OCI-LY7 (cell line): ENCODE measurements around the gene RXRA. TPM values are rescaled to one million over a fixed set of nuclear protein-coding genes. Genes with fewer than 3 reads are reported as not detected.

Experiments
- BruUV-seq: library from RNA; stranded (reverse); fragments of 400-500 nt; replicated peaks from 2 replicates; lab custom pipeline; 2021; lab: Mats Ljungman, UMichigan
- CTCF ChIA-PET: fragments of 300-600 bp; sonication (Branson Sonifier 250); formaldehyde crosslinking; loops from one replicate; lab custom pipeline; 2022; ENCODE audit warnings: antibody characterized with exemption; ENCODE audit not compliant: unreplicated experiment; lab: Charles Lee
- POLR2A ChIA-PET: fragments of 300-600 bp; sonication (Branson Sonifier 250); formaldehyde crosslinking; loops from one replicate; lab custom pipeline; 2022; ENCODE audit warnings: antibody characterized with exemption; lab: Charles Lee
- DNase-seq: peaks from one replicate; pipeline ENCODE4 v3.0.0-alpha.2; 2015; ENCODE audit warnings: low spot score
- H2AFZ ChIP-seq: fragments of 200-600 bp; sonication (generic), shearing (Covaris generic); 2 replicates; pipeline ENCODE4 v1.6.1; 2014; ENCODE audit warnings: mild to moderate bottlenecking, antibody characterized with exemption, low read length, moderate library complexity
- H3K27ac ChIP-seq: fragments of 200-600 bp; sonication (generic); 2 replicates; pipeline ENCODE4 v1.5.1; 2014; ENCODE audit warnings: mixed run types, low read depth, mild to moderate bottlenecking, moderate library complexity, low read length, inconsistent platforms; ENCODE audit not compliant: poor library complexity, severe bottlenecking
- H3K36me3 ChIP-seq: fragments of 200-600 bp; sonication (generic); 2 replicates; pipeline ENCODE4 v1.6.1; 2014; ENCODE audit warnings: mild to moderate bottlenecking, antibody characterized with exemption, low read length, moderate library complexity, mixed read lengths; ENCODE audit not compliant: insufficient read depth
- H3K4me1 ChIP-seq: fragments of 200-600 bp; sonication (generic); 2 replicates; pipeline ENCODE4 v1.5.1; 2014; ENCODE audit warnings: mild to moderate bottlenecking, low read length; ENCODE audit not compliant: insufficient read depth, poor library complexity, severe bottlenecking
- H3K4me2 ChIP-seq: fragments of 200-600 bp; sonication (generic); 2 replicates; pipeline ENCODE4 v1.6.1; 2014; ENCODE audit warnings: mild to moderate bottlenecking, low read length
- H3K4me3 ChIP-seq: fragments of 200-600 bp; sonication (generic); 2 replicates; pipeline ENCODE4 v1.5.1; 2014; ENCODE audit warnings: mild to moderate bottlenecking, low read depth, low read length; ENCODE audit not compliant: poor library complexity, severe bottlenecking
- H3K79me2 ChIP-seq: fragments of 200-600 bp; sonication (generic); 2 replicates; pipeline ENCODE4 v1.6.1; 2016; ENCODE audit warnings: low read depth, mild to moderate bottlenecking, low read length, moderate library complexity, mixed read lengths; ENCODE audit not compliant: insufficient read depth
- H3K9me2 ChIP-seq: fragments of 200-600 bp; sonication (generic); 2 replicates; pipeline ENCODE4 v1.6.1; 2016; ENCODE audit warnings: mild to moderate bottlenecking, low read length, mixed read lengths; ENCODE audit not compliant: insufficient read depth
- H3K9me3 ChIP-seq: fragments of 200-600 bp; sonication (generic); 2 replicates; pipeline ENCODE4 v1.6.1; 2014; ENCODE audit warnings: mild to moderate bottlenecking, mixed run types, low read length, mixed read lengths
- H4K20me1 ChIP-seq: fragments of 200-600 bp; sonication (generic); 2 replicates; pipeline ENCODE4 v1.6.1; 2014; ENCODE audit warnings: mild to moderate bottlenecking, antibody characterized with exemption, low read length, moderate library complexity, mixed read lengths; ENCODE audit not compliant: insufficient read depth
- EZH2phosphoT487 ChIP-seq: fragments of 200-600 bp; sonication (generic); IDR thresholded peaks from 2 replicates; pipeline ENCODE4 v1.6.1; 2018; ENCODE audit warnings: low read depth, borderline replicate concordance, mild to moderate bottlenecking, mixed run types, antibody characterized with exemption, low read length, moderate library complexity, mixed read lengths
- intact Hi-C: fragments of 100-400 bp; cut with micrococcal nuclease; formaldehyde crosslinking; loops from one replicate; pipeline ENCODE4 v1.10.0; 2022; ENCODE audit not compliant: unreplicated experiment
- total RNA-seq, 2 experiments: library from RNA; depleted of rRNA in 1 of 2; stranded (reverse); fragments of >200 nt in 1 of 2; shearing (Covaris generic) in 1 of 2; gene quantifications; 2 replicates each; pipeline ENCODE4 v1.2.3, GENCODE V29; 2014 to 2022
- TF ChIP-seq, protein P1 (sequence below): fragments of 200-600 bp; sonication (generic); conservative IDR thresholded peaks from 2 replicates; pipeline ENCODE4 v1.5.1; 2014; ENCODE audit warnings: mild to moderate bottlenecking, antibody characterized with exemption, low read length, moderate library complexity, mixed read lengths

The RXRA gene
- total RNA-seq, 2 experiments from 2014 or later: 0.25 to 0.40 TPM

DNA sequence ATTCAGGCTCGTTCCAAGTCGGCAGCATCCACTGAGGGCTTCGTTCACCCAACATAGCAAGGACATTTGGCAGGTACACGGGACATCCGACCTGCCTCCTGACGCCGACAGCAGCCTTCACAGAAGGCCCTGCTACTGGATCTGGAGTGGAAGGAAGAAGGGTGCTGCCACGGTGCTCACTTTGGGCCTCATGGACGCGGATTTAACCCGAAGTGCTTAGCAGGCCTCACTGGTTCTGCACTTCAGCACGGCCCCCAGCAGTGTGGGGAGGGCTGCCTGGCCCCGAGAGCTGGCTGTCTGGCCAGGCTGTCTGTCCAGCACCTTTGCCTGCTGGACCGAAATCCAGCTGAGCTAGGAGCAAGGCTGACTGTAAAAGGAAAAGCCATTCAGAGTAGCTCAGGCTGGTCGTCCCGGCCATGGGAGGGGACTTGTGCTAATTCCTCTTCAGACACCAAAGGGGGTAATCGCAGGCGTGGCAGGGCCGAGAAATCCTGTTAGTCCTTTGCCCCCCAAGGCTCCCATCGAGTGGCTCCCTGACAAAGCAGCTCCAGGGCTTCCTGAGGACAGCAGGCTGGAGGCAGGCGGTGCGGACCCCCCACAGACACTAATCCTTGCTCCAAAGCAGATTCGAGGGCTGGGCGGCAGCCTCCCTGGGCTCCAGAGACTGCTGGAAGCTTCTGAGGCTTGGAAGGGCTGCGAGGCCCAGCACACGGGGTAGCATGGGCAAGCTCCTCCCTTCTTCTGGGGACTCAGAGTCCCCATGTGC, 11.1 kb upstream of the RXRA start:
- intact Hi-C loops: no loop called here
- Histone ChIP-seq H3K4me3 (no peak overlapping the region), H3K9me3 (no peaks in the 10 kb centered on the region), H4K20me1 (no peaks in the 10 kb centered on the region), H3K79me2 (no peaks in the 10 kb centered on the region), H2AFZ (no peak overlapping the region), H3K9me2 (no peaks in the 10 kb centered on the region), H3K4me2 (no peak overlapping the region), H3K4me1 (no peaks in the 10 kb centered on the region), H3K36me3 (no peaks in the 10 kb centered on the region), H3K27ac (no peak overlapping the region)
- no peak for TF ChIP-seq EZH2phosphoT487
- TF ChIP-seq, protein P1, sequence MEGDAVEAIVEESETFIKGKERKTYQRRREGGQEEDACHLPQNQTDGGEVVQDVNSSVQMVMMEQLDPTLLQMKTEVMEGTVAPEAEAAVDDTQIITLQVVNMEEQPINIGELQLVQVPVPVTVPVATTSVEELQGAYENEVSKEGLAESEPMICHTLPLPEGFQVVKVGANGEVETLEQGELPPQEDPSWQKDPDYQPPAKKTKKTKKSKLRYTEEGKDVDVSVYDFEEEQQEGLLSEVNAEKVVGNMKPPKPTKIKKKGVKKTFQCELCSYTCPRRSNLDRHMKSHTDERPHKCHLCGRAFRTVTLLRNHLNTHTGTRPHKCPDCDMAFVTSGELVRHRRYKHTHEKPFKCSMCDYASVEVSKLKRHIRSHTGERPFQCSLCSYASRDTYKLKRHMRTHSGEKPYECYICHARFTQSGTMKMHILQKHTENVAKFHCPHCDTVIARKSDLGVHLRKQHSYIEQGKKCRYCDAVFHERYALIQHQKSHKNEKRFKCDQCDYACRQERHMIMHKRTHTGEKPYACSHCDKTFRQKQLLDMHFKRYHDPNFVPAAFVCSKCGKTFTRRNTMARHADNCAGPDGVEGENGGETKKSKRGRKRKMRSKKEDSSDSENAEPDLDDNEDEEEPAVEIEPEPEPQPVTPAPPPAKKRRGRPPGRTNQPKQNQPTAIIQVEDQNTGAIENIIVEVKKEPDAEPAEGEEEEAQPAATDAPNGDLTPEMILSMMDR: no peak
- CTCF ChIA-PET: no interaction called here
- no peak for DNase-seq
- POLR2A ChIA-PET: no interaction called here
- BruUV-seq: no TSS peak

DNA sequence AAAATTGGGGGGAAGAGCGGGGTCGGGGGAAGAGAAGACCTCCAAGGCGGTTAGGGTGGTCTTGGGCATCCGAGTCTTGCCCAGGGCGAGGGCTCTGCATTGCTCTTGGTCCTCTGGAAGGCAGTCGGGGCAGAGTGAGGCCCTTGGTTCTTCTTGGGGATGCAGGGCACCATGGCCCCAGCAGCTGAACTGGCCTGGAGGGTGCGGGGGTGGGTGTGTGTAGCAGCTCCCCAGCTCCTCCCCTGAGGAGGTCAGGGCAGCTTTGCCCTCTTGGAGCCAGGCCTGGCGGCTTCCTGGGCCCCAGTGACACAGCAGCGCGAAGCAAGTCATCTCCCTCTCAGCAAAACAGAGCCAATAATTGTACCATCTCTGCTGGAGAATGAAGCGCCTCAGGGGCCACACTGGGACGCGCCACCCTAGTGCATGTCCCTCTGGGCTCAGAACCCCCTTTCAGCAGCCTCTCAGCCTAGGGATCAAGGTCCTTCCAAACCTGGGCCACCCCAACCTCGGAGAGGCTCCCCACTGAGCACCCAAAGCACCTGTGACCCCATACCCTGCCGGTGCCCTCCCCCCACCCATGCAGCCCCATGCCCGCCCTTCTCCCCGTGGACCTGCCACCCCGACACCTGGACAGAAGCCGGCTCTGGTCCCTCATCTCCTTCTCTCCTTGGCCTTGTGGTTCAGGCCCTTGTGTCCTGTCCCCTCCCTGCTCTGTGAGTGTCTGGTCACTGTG, 10.4 kb upstream of the RXRA start:
- no peaks in the 10 kb centered on the region for H3K4me1 ChIP-seq
- ChIA-PET POLR2A (no interaction called here), CTCF (no interaction called here)
- H3K4me2 ChIP-seq: no peak overlapping the region
- no peak for TF ChIP-seq EZH2phosphoT487
- TF ChIP-seq, protein P1: no peak
- no peaks in the 10 kb centered on the region for H3K79me2 ChIP-seq
- no TSS peak for BruUV-seq
- H3K27ac ChIP-seq: no peak overlapping the region
- H3K9me3 ChIP-seq: no peaks in the 10 kb centered on the region
- H4K20me1 ChIP-seq: no peaks in the 10 kb centered on the region
- no peak for DNase-seq
- H2AFZ ChIP-seq: no peak overlapping the region
- intact Hi-C loops: no loop called here
- H3K4me3 ChIP-seq: no peak overlapping the region
- no peaks in the 10 kb centered on the region for H3K36me3 ChIP-seq
- H3K9me2 ChIP-seq: no peaks in the 10 kb centered on the region
